Fibroblast of mammary gland (primary cell): ENCODE measurements around the gene NCF4.

Source experiments
- DNase-seq: peaks from one replicate; pipeline ENCODE4 v3.0.0-alpha.2; 2010; ENCODE audit warnings: low read depth
- H3K4me3 ChIP-seq: 2 replicates; pipeline ENCODE4 v1.5.1; 2011; ENCODE audit warnings: low read depth, mild to moderate bottlenecking, low read length, moderate library complexity; ENCODE audit not compliant: control insufficient read depth
- CTCF ChIP-seq: conservative IDR thresholded peaks from 2 replicates; pipeline ENCODE4 v1.5.1; 2011; ENCODE audit warnings: low read depth, low read length, inconsistent platforms; ENCODE audit not compliant: control insufficient read depth, insufficient read depth

NCF4 gene

GRCh38 chr22:36899498-36899897 lies 38.7 kb downstream of the NCF4 start:
- TF ChIP-seq CTCF = no peak
- DNase-seq = no peak
- no peak overlapping the region for H3K4me3 ChIP-seq

- no peak overlapping the region for H3K4me3 ChIP-seq
- no peak for DNase-seq
- TF ChIP-seq CTCF = no peak
Observed at GRCh38 chr22:36900225-36900624, 39.4 kb downstream of the NCF4 start.

GRCh38 chr22:36900880-36901279 lies 40.1 kb downstream of the NCF4 start:
- TF ChIP-seq CTCF = no peak
- H3K4me3 ChIP-seq = no peak overlapping the region
- no peak for DNase-seq

- DNase-seq = no peak
- no peak for TF ChIP-seq CTCF
- no peak overlapping the region for H3K4me3 ChIP-seq
Observed at GRCh38 chr22:36901411-36902142, 40.8 kb downstream of the NCF4 start.

- no peak for DNase-seq
- no peak for TF ChIP-seq CTCF
- H3K4me3 ChIP-seq = no peak overlapping the region
Observed at GRCh38 chr22:36902143-36902926, 41.5 kb downstream of the NCF4 start.

GRCh38 chr22:36904260-36904880 lies 43.6 kb downstream of the NCF4 start:
- H3K4me3 ChIP-seq = no peak overlapping the region
- no peak for DNase-seq
- TF ChIP-seq CTCF = no peak
